Measurements from ENCODE around the gene LRMDA. TPM values are rescaled to one million over a fixed set of nuclear protein-coding genes. Genes with fewer than 3 reads are reported as not detected.

The LRMDA gene
- total and polyA plus RNA-seq, 2 of the 13 experiments (the other 11 are each of a cell fraction or from before 2014, with no cell fraction given) = 13.4 to 22.0 TPM

GRCh38 chr10:75548356-75548755 is 116.9 kb downstream of the LRMDA start:
- Histone ChIP-seq H2AFZ (ENCODE audit: low read length) (no peak overlapping the region), H3K4me1 (ENCODE audit: insufficient read depth, low read length) (peaks cover 16% of the 10 kb centered on the region), H3K79me2 (ENCODE audit: insufficient read depth, low read length) (no peaks in the 10 kb centered on the region), H3K4me2 (ENCODE audit: low read depth, low read length) (no peak overlapping the region), H3K27ac (ENCODE audit: extremely low read length, insufficient read depth, low read length) (no peak overlapping the region), H3K9ac (ENCODE audit: insufficient read depth, low read depth, low read length) (no peak overlapping the region), H3K4me3 (replicated peaks in 1 of 3; ENCODE audit: insufficient read depth in 1 of 3, low read depth in 2 of 3, low read length in 3 of 3) (no peak overlapping the region), H3K27me3 (ENCODE audit: control insufficient read depth in 1 of 2, insufficient read depth in 2 of 2, low read length in 2 of 2) (no peaks in the 10 kb centered on the region; a peak in 1 of 5 replicates), H4K20me1 (ENCODE audit: insufficient read depth, low read length) (no peaks in the 10 kb centered on the region), H3K9me3 (ENCODE audit: low read length) (no peaks in the 10 kb centered on the region), H3K36me3 (replicated peaks in 1 of 2; ENCODE audit: control insufficient read depth in 1 of 2, insufficient read depth in 2 of 2, low read length in 2 of 2) (no peaks in the 10 kb centered on the region)
- FAIRE-seq (no peak), DNase-seq (ENCODE audit: low spot score) (no peak), ATAC-seq (no peak)
- 89% methylated on average over 1 of the region's 1 CpG for WGBS (ENCODE audit: low lambda C conversion rate)
- ChIA-PET POLR2A (no interaction called here), CTCF (ENCODE audit: low intra/inter-chr PET ratio, low total read pairs) (no interaction called here)
- intact Hi-C loops (cut with micrococcal nuclease; ENCODE audit: unreplicated experiment) (no loop called here), in situ Hi-C loops (cut with HindIII; ENCODE audit: extremely low pct_ligation_motif_present, low pct_unique_long_range_greater_than_20kb) (no loop called here)
- no TSS peak for BruUV-seq (replicated peaks)
- TF ChIP-seq NBN (conservative IDR thresholded peaks at IDR 0.05) = no peak
- TF ChIP-seq NFE2L1 (CRISPR knock-in tag; IDR thresholded peaks at IDR 0.05; ENCODE audit: borderline replicate concordance) = no peak
- no peak for TF ChIP-seq ZKSCAN5 (CRISPR knock-in tag; IDR thresholded peaks at IDR 0.05)
- no peak for TF ChIP-seq ONECUT2 (CRISPR knock-in tag; IDR thresholded peaks at IDR 0.05)
- TF ChIP-seq ZNF142 (CRISPR knock-in tag; IDR thresholded peaks at IDR 0.05) = no peak
- TF ChIP-seq FOXK2 (IDR thresholded peaks at IDR 0.05) = no peak
- no peak for TF ChIP-seq IKZF4 (CRISPR knock-in tag; IDR thresholded peaks at IDR 0.05; ENCODE audit: borderline replicate concordance, low read depth, not compliant biosample characterization)
- no peak for TF ChIP-seq ZNF431 (CRISPR knock-in tag; IDR thresholded peaks at IDR 0.05; ENCODE audit: borderline replicate concordance, low read depth)
- TF ChIP-seq ZNF839 (CRISPR knock-in tag; IDR thresholded peaks at IDR 0.05; ENCODE audit: borderline replicate concordance) = no peak
- TF ChIP-seq, protein P1, sequence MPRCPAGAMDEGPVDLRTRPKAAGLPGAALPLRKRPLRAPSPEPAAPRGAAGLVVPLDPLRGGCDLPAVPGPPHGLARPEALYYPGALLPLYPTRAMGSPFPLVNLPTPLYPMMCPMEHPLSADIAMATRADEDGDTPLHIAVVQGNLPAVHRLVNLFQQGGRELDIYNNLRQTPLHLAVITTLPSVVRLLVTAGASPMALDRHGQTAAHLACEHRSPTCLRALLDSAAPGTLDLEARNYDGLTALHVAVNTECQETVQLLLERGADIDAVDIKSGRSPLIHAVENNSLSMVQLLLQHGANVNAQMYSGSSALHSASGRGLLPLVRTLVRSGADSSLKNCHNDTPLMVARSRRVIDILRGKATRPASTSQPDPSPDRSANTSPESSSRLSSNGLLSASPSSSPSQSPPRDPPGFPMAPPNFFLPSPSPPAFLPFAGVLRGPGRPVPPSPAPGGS (CRISPR knock-in tag; IDR thresholded peaks at IDR 0.05) = no peak
- TF ChIP-seq NR2F6 (IDR thresholded peaks at IDR 0.05) = no peak
- TF ChIP-seq NR2F6 (CRISPR knock-in tag; IDR thresholded peaks at IDR 0.05) = no peak
- no peak for TF ChIP-seq SMAD3 (CRISPR knock-in tag; IDR thresholded peaks at IDR 0.05)
- no peak for TF ChIP-seq SNRNP70 (IDR thresholded peaks at IDR 0.05; ENCODE audit: low read depth, low read length)
- no peak for TF ChIP-seq AHR (CRISPR knock-in tag; IDR thresholded peaks at IDR 0.05)

Measured in HepG2 (cell line).